Uterus (tissue), 2 donors: ENCODE data around the gene GALNT6.

Experiments used
- CTCF ChIP-seq, 4 experiments: fragments of 200-600 bp in 2 of 4; fragments of 450-650 bp in 2 of 4; sonication (generic) in 2 of 4; IDR thresholded peaks; one replicate each; pipeline ENCODE4 v1.5.1; 2016 to 2019; ENCODE audit warnings: antibody characterized with exemption in 4 of 4, mild to moderate bottlenecking in 2 of 4, moderate library complexity in 1 of 4
- POLR2A ChIP-seq, 2 donors: fragments of 450-650 bp; IDR thresholded peaks; one replicate each; pipeline ENCODE4 v1.6.1; 2016; ENCODE audit warnings: antibody characterized with exemption in 2 of 2, mild to moderate bottlenecking in 1 of 2, moderate library complexity in 1 of 2

DNA sequence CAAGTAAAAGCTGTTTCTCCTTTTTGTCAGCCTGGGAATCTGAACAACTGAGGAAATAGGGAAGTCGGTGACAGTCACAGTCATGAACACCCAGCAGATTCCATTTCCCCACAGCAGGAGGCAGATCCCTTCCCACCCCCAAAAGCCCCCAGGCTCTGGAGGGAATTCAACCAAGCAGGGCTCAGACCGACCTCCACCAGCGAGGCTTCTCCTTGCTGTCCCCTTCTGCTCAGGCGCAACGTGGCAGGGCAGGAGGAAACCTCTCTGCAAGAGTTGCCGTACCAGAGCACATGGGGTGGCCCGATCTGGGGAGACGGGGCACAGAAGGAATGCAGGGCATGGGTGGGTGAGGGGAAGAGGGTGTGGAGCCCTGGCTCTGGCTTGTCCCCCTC is 319 bp downstream of the GALNT6 start:
- TF ChIP-seq CTCF (IDR thresholded peaks at IDR 0.05), result no peak
- TF ChIP-seq POLR2A (IDR thresholded peaks at IDR 0.05), result no peak
